Natural killer cell treated with Interleukin-12 subunit alpha and Interleukin-12 subunit beta and Interleukin-15 and Interleukin-18, amount 100 ng/mL, for 72 hours (primary cell): ENCODE data around the gene ZNF609. TPM values are rescaled to one million over a fixed set of nuclear protein-coding genes. Genes with fewer than 3 reads are reported as not detected.
A peak's percentile ranks its signal among the peaks of the same experiment; 100 is the strongest.

Source experiments
- ATAC-seq, 2 donors: fragments of 150-1000 bp; cut with Tn5 transposase in 1 of 2; sonication (Bioruptor Pico), chemical (Tn5 transposase) in 1 of 2; 2 replicates each; pipeline ENCODE4 v1.10.0; 2021
- DNase-seq: peaks from one replicate; pipeline ENCODE4 v3.0.0; 2022; ENCODE audit warnings: low spot score
- H3K27ac Mint-ChIP-seq, 2 donors: 1 replicate in 1 of 2; 2 replicates in 1 of 2; pipeline ENCODE4 v1.8.0; 2022; ENCODE audit warnings: mixed read lengths in 2 of 2, mild to moderate bottlenecking in 1 of 2, moderate library complexity in 1 of 2
- H3K27me3 Mint-ChIP-seq, 2 donors: 1 replicate in 1 of 2; 2 replicates in 1 of 2; pipeline ENCODE4 v1.8.0; 2022; ENCODE audit warnings: mixed read lengths in 2 of 2
- H3K36me3 Mint-ChIP-seq: one replicate; pipeline ENCODE4 v1.8.0; 2022; ENCODE audit warnings: mixed read lengths
- H3K4me1 Mint-ChIP-seq, 2 donors: 1 replicate in 1 of 2; 2 replicates in 1 of 2; pipeline ENCODE4 v1.8.0; 2022; ENCODE audit warnings: low read depth in 2 of 2, mixed read lengths in 2 of 2, mild to moderate bottlenecking in 1 of 2
- H3K4me3 Mint-ChIP-seq: one replicate; pipeline ENCODE4 v1.8.0; 2022; ENCODE audit warnings: mixed read lengths
- H3K9me3 Mint-ChIP-seq: 2 replicates; pipeline ENCODE4 v1.8.0; 2022; ENCODE audit warnings: mixed read lengths
- total RNA-seq, 2 donors: library from RNA; stranded (reverse); gene quantifications; one replicate each; pipeline ENCODE4 v1.2.3, GENCODE V29; 2022

The ZNF609 gene
- total RNA-seq, 2 donors from 2014 or later, result 36.9 to 67.6 TPM

- no peak for ATAC-seq
- Mint-ChIP-seq H3K9me3 (no peaks in the 10 kb centered on the region), H3K4me1 (peaks cover 43 to 51% of the 10 kb centered on the region in 2 donors), H3K36me3 (peaks cover 9% of the 10 kb centered on the region), H3K4me3 (no peak overlapping the region), H3K27ac (no peak overlapping the region), H3K27me3 (no peaks in the 10 kb centered on the region)
- no peak for DNase-seq
Observed at GRCh38 chr15:64501396-64501715, 41.0 kb downstream of the ZNF609 start.

GRCh38 chr15:64502151-64502550 lies 41.8 kb downstream of the ZNF609 start:
- no peaks in the 10 kb centered on the region for H3K9me3 Mint-ChIP-seq
- H3K27ac Mint-ChIP-seq, result peak overlapping the region; percentile 53 to 79
- peaks cover 50 to 56% of the 10 kb centered on the region in 2 donors for H3K4me1 Mint-ChIP-seq
- ATAC-seq (no peak), DNase-seq (no peak)
- H3K4me3 Mint-ChIP-seq, result no peak overlapping the region
- no peaks in the 10 kb centered on the region for H3K27me3 Mint-ChIP-seq
- peaks cover 9% of the 10 kb centered on the region for H3K36me3 Mint-ChIP-seq

GRCh38 chr15:64502551-64502950 lies 42.2 kb downstream of the ZNF609 start:
- ATAC-seq (no peak), DNase-seq (no peak)
- peaks cover 9% of the 10 kb centered on the region for H3K36me3 Mint-ChIP-seq
- H3K9me3 Mint-ChIP-seq, result no peaks in the 10 kb centered on the region
- peak overlapping the region; percentile 53 to 79 for H3K27ac Mint-ChIP-seq
- no peaks in the 10 kb centered on the region for H3K27me3 Mint-ChIP-seq
- H3K4me1 Mint-ChIP-seq, result peaks cover 54 to 57% of the 10 kb centered on the region in 2 donors
- no peak overlapping the region for H3K4me3 Mint-ChIP-seq

- Mint-ChIP-seq H3K4me3 (peak overlapping the region; percentile 33), H3K36me3 (peaks cover 9% of the 10 kb centered on the region), H3K9me3 (no peaks in the 10 kb centered on the region), H3K27me3 (no peaks in the 10 kb centered on the region), H3K27ac (peak overlapping the region; percentile 53 to 79), H3K4me1 (peaks cover 60 to 62% of the 10 kb centered on the region in 2 donors)
- ATAC-seq, result peak in 1 of 2 donors; percentile 17
- DNase-seq, result no peak
Observed at GRCh38 chr15:64503197-64503596, 42.8 kb downstream of the ZNF609 start.

GRCh38 chr15:64503640-64504039 lies 43.3 kb downstream of the ZNF609 start:
- peaks cover 60 to 61% of the 10 kb centered on the region in 2 donors for H3K4me1 Mint-ChIP-seq
- peak overlapping the region; percentile 33 for H3K4me3 Mint-ChIP-seq
- peak overlapping the region; percentile 53 to 79 for H3K27ac Mint-ChIP-seq
- H3K27me3 Mint-ChIP-seq, result no peaks in the 10 kb centered on the region
- H3K36me3 Mint-ChIP-seq, result peaks cover 9% of the 10 kb centered on the region
- no peaks in the 10 kb centered on the region for H3K9me3 Mint-ChIP-seq
- DNase-seq, result no peak
- no peak for ATAC-seq

- peak; percentile 61 for DNase-seq
- peak overlapping the region in 1 of 2 donors; percentile 70 for H3K27ac Mint-ChIP-seq
- ATAC-seq, result peak; percentile 74 to 86
- H3K4me3 Mint-ChIP-seq, result no peak overlapping the region
- H3K9me3 Mint-ChIP-seq, result no peaks in the 10 kb centered on the region
- peaks cover 36 to 49% of the 10 kb centered on the region in 2 donors for H3K4me1 Mint-ChIP-seq
- H3K27me3 Mint-ChIP-seq, result no peaks in the 10 kb centered on the region
- no peaks in the 10 kb centered on the region for H3K36me3 Mint-ChIP-seq
Observed at GRCh38 chr15:64507293-64507802, 47.0 kb downstream of the ZNF609 start.

GRCh38 chr15:64507845-64508244 lies 47.5 kb downstream of the ZNF609 start:
- DNase-seq (no peak), ATAC-seq (no peak)
- Mint-ChIP-seq H3K27ac (peak overlapping the region in 1 of 2 donors; percentile 70), H3K27me3 (no peaks in the 10 kb centered on the region), H3K36me3 (no peaks in the 10 kb centered on the region), H3K9me3 (no peaks in the 10 kb centered on the region), H3K4me1 (peaks cover 32 to 45% of the 10 kb centered on the region in 2 donors), H3K4me3 (no peak overlapping the region)

- H3K4me3 Mint-ChIP-seq, result no peak overlapping the region
- no peak for ATAC-seq
- no peaks in the 10 kb centered on the region for H3K9me3 Mint-ChIP-seq
- H3K27me3 Mint-ChIP-seq, result no peaks in the 10 kb centered on the region
- H3K27ac Mint-ChIP-seq, result peak overlapping the region in 1 of 2 donors; percentile 69
- DNase-seq, result no peak
- H3K4me1 Mint-ChIP-seq, result peaks cover 28 to 34% of the 10 kb centered on the region in 2 donors
- no peaks in the 10 kb centered on the region for H3K36me3 Mint-ChIP-seq
Observed at GRCh38 chr15:64513823-64514222, 53.4 kb downstream of the ZNF609 start.

GRCh38 chr15:64515196-64515595 lies 54.8 kb downstream of the ZNF609 start:
- Mint-ChIP-seq H3K9me3 (no peaks in the 10 kb centered on the region), H3K4me3 (no peak overlapping the region), H3K27ac (no peak overlapping the region), H3K4me1 (peaks cover 21 to 24% of the 10 kb centered on the region in 2 donors), H3K36me3 (no peaks in the 10 kb centered on the region), H3K27me3 (no peaks in the 10 kb centered on the region)
- DNase-seq (no peak), ATAC-seq (no peak)

- H3K36me3 Mint-ChIP-seq, result no peaks in the 10 kb centered on the region
- H3K27me3 Mint-ChIP-seq, result no peaks in the 10 kb centered on the region
- no peaks in the 10 kb centered on the region for H3K9me3 Mint-ChIP-seq
- no peak overlapping the region for H3K27ac Mint-ChIP-seq
- no peak overlapping the region for H3K4me3 Mint-ChIP-seq
- ATAC-seq (no peak), DNase-seq (no peak)
- peaks cover 21 to 24% of the 10 kb centered on the region in 2 donors for H3K4me1 Mint-ChIP-seq
Observed at GRCh38 chr15:64515825-64516224, 55.4 kb downstream of the ZNF609 start.

- DNase-seq, result no peak
- H3K27me3 Mint-ChIP-seq, result no peaks in the 10 kb centered on the region
- H3K27ac Mint-ChIP-seq, result no peak overlapping the region
- H3K4me3 Mint-ChIP-seq, result no peak overlapping the region
- peaks cover 22% of the 10 kb centered on the region in 2 donors for H3K4me1 Mint-ChIP-seq
- H3K9me3 Mint-ChIP-seq, result no peaks in the 10 kb centered on the region
- H3K36me3 Mint-ChIP-seq, result no peaks in the 10 kb centered on the region
- no peak for ATAC-seq
Observed at GRCh38 chr15:64519897-64520296, 59.5 kb downstream of the ZNF609 start.

GRCh38 chr15:64521201-64521600 lies 60.8 kb downstream of the ZNF609 start:
- Mint-ChIP-seq H3K4me3 (no peak overlapping the region), H3K9me3 (no peaks in the 10 kb centered on the region), H3K4me1 (peaks cover 30 to 32% of the 10 kb centered on the region in 2 donors), H3K36me3 (no peaks in the 10 kb centered on the region), H3K27me3 (no peaks in the 10 kb centered on the region), H3K27ac (no peak overlapping the region)
- DNase-seq, result no peak
- no peak for ATAC-seq

GRCh38 chr15:64521726-64522164 lies 61.4 kb downstream of the ZNF609 start:
- H3K4me1 Mint-ChIP-seq, result peaks cover 31 to 34% of the 10 kb centered on the region in 2 donors
- no peaks in the 10 kb centered on the region for H3K9me3 Mint-ChIP-seq
- H3K36me3 Mint-ChIP-seq, result no peaks in the 10 kb centered on the region
- peak overlapping the region in 1 of 2 donors; percentile 12 for H3K27ac Mint-ChIP-seq
- no peak overlapping the region for H3K4me3 Mint-ChIP-seq
- DNase-seq, result no peak
- ATAC-seq, result peak in 1 of 2 donors; percentile 52
- no peaks in the 10 kb centered on the region for H3K27me3 Mint-ChIP-seq

- peaks cover 31 to 35% of the 10 kb centered on the region in 2 donors for H3K4me1 Mint-ChIP-seq
- DNase-seq (no peak), ATAC-seq (no peak)
- H3K27me3 Mint-ChIP-seq, result no peaks in the 10 kb centered on the region
- H3K4me3 Mint-ChIP-seq, result no peak overlapping the region
- no peaks in the 10 kb centered on the region for H3K36me3 Mint-ChIP-seq
- no peaks in the 10 kb centered on the region for H3K9me3 Mint-ChIP-seq
- H3K27ac Mint-ChIP-seq, result peak overlapping the region; percentile 12
Observed at GRCh38 chr15:64522226-64522823, 61.9 kb downstream of the ZNF609 start.
